Measurements from ENCODE around the gene GNA15.
"Not testable (repeated sequence)": the region's sequence is repeated elsewhere in the genome, so short reads cannot be mapped to it uniquely, and the experiment has no call there.

The GNA15 gene

DNA sequence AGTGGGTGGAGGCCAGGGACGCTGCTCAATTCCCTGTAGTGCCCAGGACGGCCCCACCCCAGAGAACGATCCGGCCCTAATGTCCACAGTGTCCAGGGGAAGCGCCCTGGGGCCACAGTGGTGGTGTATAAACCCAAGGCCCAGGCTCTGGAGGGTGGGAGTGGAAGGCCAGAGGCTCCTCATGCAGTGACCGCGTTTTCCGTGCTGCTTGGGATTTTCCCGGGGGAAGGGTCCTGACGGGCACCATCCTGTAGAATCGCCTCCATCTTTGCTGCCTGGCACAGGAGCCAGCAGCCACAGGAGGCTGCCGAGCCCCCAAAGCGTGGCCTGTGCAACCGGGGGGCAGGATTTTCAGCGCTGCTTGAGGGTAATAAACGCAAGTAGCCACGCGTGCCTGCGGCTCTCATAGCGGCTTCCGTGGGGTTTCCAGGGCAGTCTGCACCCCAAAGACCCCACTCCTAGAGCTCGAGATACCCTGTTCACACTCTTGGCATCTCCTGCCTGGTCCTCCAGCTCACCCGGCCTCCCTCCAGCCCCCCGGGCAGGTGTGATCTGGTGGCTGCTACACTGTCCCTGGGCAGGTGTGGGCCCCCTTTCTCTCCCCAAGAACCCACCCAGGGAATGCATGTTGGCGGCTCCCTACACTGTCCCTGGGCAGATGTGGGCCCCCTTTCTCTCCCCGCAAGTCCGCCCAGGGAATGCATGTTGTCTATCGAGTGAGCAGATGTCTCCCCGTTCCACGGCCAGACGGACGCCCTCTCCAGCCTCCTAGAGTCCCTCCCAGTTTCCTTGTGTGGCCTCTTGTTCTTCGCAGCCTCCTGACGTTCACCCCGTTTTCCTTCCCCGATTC is 52.1 kb downstream of the GNA15 start:
- no peak for TF ChIP-seq CTCF (IDR thresholded peaks at IDR 0.05; ENCODE audit: borderline replicate concordance, control extremely low read depth, extremely low read depth, insufficient read depth, missing control alignments)
- in situ Hi-C loops (cut with MboI; ENCODE audit: low sequenced_read_pairs, unreplicated experiment) = no loop called here
- DNase-seq (ENCODE audit: low spot score) = no peak

GRCh38 chr19:3188627-3189596 is 53.1 kb downstream of the GNA15 start:
- DNase-seq (ENCODE audit: low spot score) = no peak
- no peak for TF ChIP-seq CTCF (IDR thresholded peaks at IDR 0.05; ENCODE audit: borderline replicate concordance, control extremely low read depth, extremely low read depth, insufficient read depth, missing control alignments)
- in situ Hi-C loops (cut with MboI; ENCODE audit: low sequenced_read_pairs, unreplicated experiment) = no loop called here

DNA sequence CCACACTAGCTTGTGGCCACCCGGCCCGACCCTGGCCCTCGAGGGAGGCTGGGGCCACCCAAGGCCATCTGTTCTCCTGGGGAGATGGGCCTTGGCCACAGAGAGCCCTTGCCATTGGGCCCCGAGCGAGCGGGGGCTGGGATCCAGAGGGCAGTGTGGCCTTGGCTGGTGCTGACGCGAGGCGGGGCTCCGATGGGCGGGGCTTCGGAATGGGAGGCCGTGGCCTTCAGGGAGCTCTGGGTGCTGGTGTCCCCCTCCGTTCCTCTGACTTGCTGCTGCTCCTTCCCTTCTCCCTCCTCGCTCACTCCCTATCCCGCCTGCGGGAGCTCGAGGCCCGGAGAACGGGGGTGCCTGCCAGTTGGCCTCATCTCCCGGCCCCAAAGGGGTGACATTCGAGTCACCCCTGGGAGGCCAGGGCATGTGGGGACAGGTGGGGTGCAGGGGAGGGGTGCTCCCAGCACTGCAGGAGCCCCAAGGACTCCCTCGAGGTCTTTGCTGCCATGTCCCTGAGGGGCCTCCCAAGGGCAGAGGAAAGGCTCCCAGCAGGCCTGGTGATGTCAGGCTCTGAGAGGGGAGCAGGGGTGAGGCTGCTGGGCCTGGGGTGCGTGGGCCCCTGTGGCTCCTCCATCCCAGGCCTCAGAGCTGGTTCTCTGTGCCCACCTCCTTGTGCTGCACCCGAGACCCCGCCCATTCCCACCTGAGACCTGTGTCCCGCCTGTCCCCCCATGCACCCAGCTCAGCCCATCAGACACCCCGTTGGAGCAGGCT is 54.1 kb downstream of the GNA15 start:
- in situ Hi-C loops (cut with MboI; ENCODE audit: low sequenced_read_pairs, unreplicated experiment) = no loop called here
- no peak for TF ChIP-seq CTCF (IDR thresholded peaks at IDR 0.05; ENCODE audit: borderline replicate concordance, control extremely low read depth, extremely low read depth, insufficient read depth, missing control alignments)
- no peak for DNase-seq (ENCODE audit: low spot score)

DNA sequence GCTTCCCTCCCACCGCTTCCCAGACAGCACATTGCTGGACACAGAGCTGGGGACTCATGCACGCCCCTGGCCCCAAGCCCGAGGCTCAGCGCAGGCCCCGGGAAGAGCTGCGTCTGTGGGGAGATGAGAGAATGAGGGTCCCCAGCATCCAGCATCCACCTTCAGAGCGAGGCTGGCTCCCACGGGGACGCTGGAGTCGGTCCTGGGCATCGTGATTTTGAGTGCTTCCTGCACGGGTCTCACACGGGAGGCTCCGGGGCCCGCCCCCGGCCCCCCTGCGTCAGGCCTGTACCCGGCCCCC is 54.6 kb downstream of the GNA15 start:
- in situ Hi-C loops (cut with MboI; ENCODE audit: low sequenced_read_pairs, unreplicated experiment) = no loop called here
- no peak for DNase-seq (ENCODE audit: low spot score)
- TF ChIP-seq CTCF (IDR thresholded peaks at IDR 0.05; ENCODE audit: borderline replicate concordance, control extremely low read depth, extremely low read depth, insufficient read depth, missing control alignments) = no peak

GRCh38 chr19:3190921-3191805 is 55.3 kb downstream of the GNA15 start:
- no peak for TF ChIP-seq CTCF (IDR thresholded peaks at IDR 0.05; ENCODE audit: borderline replicate concordance, control extremely low read depth, extremely low read depth, insufficient read depth, missing control alignments)
- DNase-seq (ENCODE audit: low spot score) = no peak
- in situ Hi-C loops (cut with MboI; ENCODE audit: low sequenced_read_pairs, unreplicated experiment) = no loop called here

GRCh38 chr19:3191806-3192104 is 55.9 kb downstream of the GNA15 start:
- DNase-seq (ENCODE audit: low spot score); in situ Hi-C loops (cut with MboI; ENCODE audit: low sequenced_read_pairs, unreplicated experiment): not testable (repeated sequence)
